ENCODE measurements around the gene ATAD3C. TPM values are rescaled to one million over a fixed set of nuclear protein-coding genes. Genes with fewer than 3 reads are reported as not detected.

Gene ATAD3C
- total and polyA plus RNA-seq, 10 of the 15 experiments (the other 5 are each of a cell fraction or from before 2014, with no cell fraction given): 0.03 to 3.1 (median 0.86) TPM

GRCh38 chr1:1425753-1426495 lies 23.6 kb upstream of the ATAD3C start:
- H3K4me3 ChIP-seq: no peak overlapping the region
- BruUV-seq (replicated peaks): no TSS peak
- in situ Hi-C loops (cut with MboI): no loop called here
- FAIRE-seq (no peak), DNase-seq (ENCODE audit: low read depth, low spot score) (no peak), ATAC-seq (peak; percentile 19; the same call in 1 of the 3 replicates)
- no peaks in the 10 kb centered on the region for H3K36me3 ChIP-seq (ENCODE audit: control insufficient read depth in 2 of 2, insufficient read depth in 2 of 2, low read length in 1 of 2)
- H3K4me1 ChIP-seq (ENCODE audit: control insufficient read depth, insufficient read depth, low read length): peaks cover 2% of the 10 kb centered on the region; the same call in 1 of the 2 replicates
- intact Hi-C loops (cut with micrococcal nuclease; ENCODE audit: unreplicated experiment): no loop called here
- peaks cover 0 to 2% of the 10 kb centered on the region in 2 experiments; a peak in 1 of 4 replicates for H3K27me3 ChIP-seq (replicated peaks in 1 of 2; ENCODE audit: control insufficient read depth in 2 of 2, insufficient read depth in 2 of 2, low read length in 1 of 2)
- H4K20me1 ChIP-seq (ENCODE audit: control insufficient read depth, insufficient read depth): no peaks in the 10 kb centered on the region
- H3K9ac ChIP-seq (ENCODE audit: control insufficient read depth, insufficient read depth, low read length): no peak overlapping the region
- H2AFZ ChIP-seq (ENCODE audit: control insufficient read depth, low read depth, low read length): no peak overlapping the region
- WGBS (ENCODE audit: insufficient coverage, insufficient replicate concordance, low lambda C conversion rate, missing lambda C conversion rate): 11% methylated on average over 29 of the region's 33 CpGs
- no peak overlapping the region for H3K4me2 ChIP-seq (ENCODE audit: control insufficient read depth, insufficient read depth)
- CTCF ChIA-PET: interaction anchor here (1.1 kb wide), 1 partner anchor 11 kb away, joined by 3 read pairs; no protein-coding TSS in a partner anchor
- SMC1A ChIA-PET (ENCODE audit: uncharacterized antibody, unreplicated experiment): no interaction called here
- POLR2A ChIA-PET: interaction anchor here (0.6 kb wide), 2 partner anchors 20 to 224 kb away, joined by 3 to 6 read pairs; no protein-coding TSS in a partner anchor
- H3K9me3 ChIP-seq (replicated peaks; ENCODE audit: control insufficient read depth, insufficient read depth, low read length): no peaks in the 10 kb centered on the region
- H3K79me2 ChIP-seq (ENCODE audit: control insufficient read depth, insufficient read depth, low read length): no peaks in the 10 kb centered on the region
- RAD21 ChIA-PET (ENCODE audit: unreplicated experiment): no interaction called here
- H3K27ac ChIP-seq (ENCODE audit: control insufficient read depth, insufficient read depth): no peak overlapping the region
- TF ChIP-seq CEBPB (IDR thresholded peaks at IDR 0.05; ENCODE audit: borderline replicate concordance in 1 of 2, low read depth in 2 of 2, low read length in 2 of 2) (no peak), FOS (IDR thresholded peaks at IDR 0.05; ENCODE audit: borderline replicate concordance, extremely low read depth, insufficient read length) (no peak), MYB (IDR thresholded peaks at IDR 0.05; ENCODE audit: borderline replicate concordance, low read depth, low read length) (no peak), ZNF687 (IDR thresholded peaks at IDR 0.05) (no peak), ZBED1 (IDR thresholded peaks at IDR 0.05; ENCODE audit: borderline replicate concordance) (no peak), MYC (IDR thresholded peaks at IDR 0.05; ENCODE audit: insufficient read depth, insufficient read length, insufficient replicate concordance, low read length, severe bottlenecking) (no peak), ZNF207 (IDR thresholded peaks at IDR 0.05; ENCODE audit: borderline replicate concordance) (no peak), SP1 (IDR thresholded peaks at IDR 0.05; ENCODE audit: low read depth, low read length) (no peak), CBX5 (IDR thresholded peaks at IDR 0.05; ENCODE audit: low read depth) (no peak), RAD21 (IDR thresholded peaks at IDR 0.05; ENCODE audit: insufficient read depth, low read depth, low read length) (no peak), CBX3 (IDR thresholded peaks at IDR 0.05; ENCODE audit: borderline replicate concordance, low read depth) (no peak)
- TF ChIP-seq, protein P1, sequence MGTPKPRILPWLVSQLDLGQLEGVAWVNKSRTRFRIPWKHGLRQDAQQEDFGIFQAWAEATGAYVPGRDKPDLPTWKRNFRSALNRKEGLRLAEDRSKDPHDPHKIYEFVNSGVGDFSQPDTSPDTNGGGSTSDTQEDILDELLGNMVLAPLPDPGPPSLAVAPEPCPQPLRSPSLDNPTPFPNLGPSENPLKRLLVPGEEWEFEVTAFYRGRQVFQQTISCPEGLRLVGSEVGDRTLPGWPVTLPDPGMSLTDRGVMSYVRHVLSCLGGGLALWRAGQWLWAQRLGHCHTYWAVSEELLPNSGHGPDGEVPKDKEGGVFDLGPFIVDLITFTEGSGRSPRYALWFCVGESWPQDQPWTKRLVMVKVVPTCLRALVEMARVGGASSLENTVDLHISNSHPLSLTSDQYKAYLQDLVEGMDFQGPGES (IDR thresholded peaks at IDR 0.05): no peak
- TF ChIP-seq, protein P2, sequence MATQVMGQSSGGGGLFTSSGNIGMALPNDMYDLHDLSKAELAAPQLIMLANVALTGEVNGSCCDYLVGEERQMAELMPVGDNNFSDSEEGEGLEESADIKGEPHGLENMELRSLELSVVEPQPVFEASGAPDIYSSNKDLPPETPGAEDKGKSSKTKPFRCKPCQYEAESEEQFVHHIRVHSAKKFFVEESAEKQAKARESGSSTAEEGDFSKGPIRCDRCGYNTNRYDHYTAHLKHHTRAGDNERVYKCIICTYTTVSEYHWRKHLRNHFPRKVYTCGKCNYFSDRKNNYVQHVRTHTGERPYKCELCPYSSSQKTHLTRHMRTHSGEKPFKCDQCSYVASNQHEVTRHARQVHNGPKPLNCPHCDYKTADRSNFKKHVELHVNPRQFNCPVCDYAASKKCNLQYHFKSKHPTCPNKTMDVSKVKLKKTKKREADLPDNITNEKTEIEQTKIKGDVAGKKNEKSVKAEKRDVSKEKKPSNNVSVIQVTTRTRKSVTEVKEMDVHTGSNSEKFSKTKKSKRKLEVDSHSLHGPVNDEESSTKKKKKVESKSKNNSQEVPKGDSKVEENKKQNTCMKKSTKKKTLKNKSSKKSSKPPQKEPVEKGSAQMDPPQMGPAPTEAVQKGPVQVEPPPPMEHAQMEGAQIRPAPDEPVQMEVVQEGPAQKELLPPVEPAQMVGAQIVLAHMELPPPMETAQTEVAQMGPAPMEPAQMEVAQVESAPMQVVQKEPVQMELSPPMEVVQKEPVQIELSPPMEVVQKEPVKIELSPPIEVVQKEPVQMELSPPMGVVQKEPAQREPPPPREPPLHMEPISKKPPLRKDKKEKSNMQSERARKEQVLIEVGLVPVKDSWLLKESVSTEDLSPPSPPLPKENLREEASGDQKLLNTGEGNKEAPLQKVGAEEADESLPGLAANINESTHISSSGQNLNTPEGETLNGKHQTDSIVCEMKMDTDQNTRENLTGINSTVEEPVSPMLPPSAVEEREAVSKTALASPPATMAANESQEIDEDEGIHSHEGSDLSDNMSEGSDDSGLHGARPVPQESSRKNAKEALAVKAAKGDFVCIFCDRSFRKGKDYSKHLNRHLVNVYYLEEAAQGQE (IDR thresholded peaks at IDR 0.05; ENCODE audit: low read depth, low read length): no peak

All from GM12878 (cell line).